K562 (cell line): ENCODE data around the gene NAPEPLD. TPM values are rescaled to one million over a fixed set of nuclear protein-coding genes. Genes with fewer than 3 reads are reported as not detected.
A peak's percentile ranks its signal among the peaks of the same experiment; 100 is the strongest.
"Not testable (repeated sequence)": the region's sequence is repeated elsewhere in the genome, so short reads cannot be mapped to it uniquely, and the experiment has no call there.

Source experiments
- ATAC-seq: fragments of 200-7000 bp; cut with Tn5 transposase; 3 replicates; pipeline ENCODE4 v1.9.1; 2020; ENCODE audit warnings: moderate library complexity
- BruUV-seq: library from RNA; stranded (reverse); fragments of 400-500 nt; replicated peaks from 2 replicates; lab custom pipeline; 2021; lab: Mats Ljungman, UMichigan
- CTCF ChIA-PET: fragments of 300-600 bp; formaldehyde crosslinking; extraction: SDS; loops from one replicate; lab custom pipeline; 2021; ENCODE audit warnings: low intra/inter-chr PET ratio; lab: Yijun Ruan, JAX
- POLR2A ChIA-PET: fragments of 300-600, 350-650 bp; sonication (Branson Sonifier 250); formaldehyde crosslinking; extraction: SDS; loops from one replicate; lab custom pipeline; 2021; ENCODE audit warnings: antibody characterized with exemption, inconsistent platforms; lab: Yijun Ruan, JAX
- DNase-seq, 4 experiments: peaks; one replicate each; pipeline versions ENCODE4 v3.0.0 to v3.0.0-alpha.2; 2011 to 2018; ENCODE audit warnings: low spot score in 3 of 4, mixed read lengths in 3 of 4; ENCODE audit errors: extremely low read depth in 1 of 4
- FAIRE-seq: peaks from 2 replicates; lab custom pipeline; 2011; peaks lifted over from hg19 to GRCh38; lab: Jason Lieb, UNC
- H2AFZ ChIP-seq: 2 replicates; pipeline ENCODE4 v1.6.0; 2011; ENCODE audit warnings: low read depth, low read length, control low read depth, inconsistent platforms
- H3K27ac ChIP-seq: fragments of 200-600 bp; 3 replicates; pipeline ENCODE4 v1.8.0; 2011; ENCODE audit warnings: low read depth, mild to moderate bottlenecking, control low read depth, inconsistent platforms, low read length, moderate library complexity, mixed read lengths; ENCODE audit errors: extremely low read depth
- H3K27me3 ChIP-seq, 2 experiments: fragments of 300-600 bp in 1 of 2; 2 replicates in 1 of 2; 3 replicates in 1 of 2; pipeline versions ENCODE4 v1.6.0 to v1.8.0; 2011; ENCODE audit warnings: inconsistent platforms in 2 of 2, low read length in 2 of 2, mild to moderate bottlenecking in 1 of 2, mixed read lengths in 1 of 2, moderate library complexity in 1 of 2; ENCODE audit not compliant: control insufficient read depth in 2 of 2, insufficient read depth in 2 of 2
- H3K36me3 ChIP-seq: fragments of 300-600 bp; 3 replicates; pipeline ENCODE4 v1.8.0; 2011; ENCODE audit warnings: mild to moderate bottlenecking, low read length, inconsistent platforms; ENCODE audit not compliant: control insufficient read depth, insufficient read depth
- H3K4me1 ChIP-seq, 2 experiments: fragments of 200-600 bp in 1 of 2; replicated peaks in 1 of 2; 2 replicates in 1 of 2; 3 replicates in 1 of 2; pipeline versions ENCODE4 v1.5.1 to v1.8.0; 2011; ENCODE audit warnings: inconsistent platforms in 2 of 2, low read length in 2 of 2, mild to moderate bottlenecking in 1 of 2, mixed read lengths in 1 of 2, moderate library complexity in 1 of 2; ENCODE audit not compliant: control insufficient read depth in 2 of 2, insufficient read depth in 2 of 2
- H3K4me2 ChIP-seq: 2 replicates; pipeline ENCODE4 v1.6.1; 2011; ENCODE audit warnings: low read length, control low read depth, inconsistent platforms, mixed read lengths; ENCODE audit not compliant: insufficient read depth
- H3K4me3 ChIP-seq: fragments of 200-600 bp; sonication (generic), shearing (Covaris generic); 2 replicates; pipeline ENCODE4 v1.5.1; 2016; ENCODE audit warnings: control low read depth, inconsistent platforms
- H3K79me2 ChIP-seq: fragments of 200-600 bp; 3 replicates; pipeline ENCODE4 v1.8.0; 2011; ENCODE audit warnings: low read length, inconsistent platforms; ENCODE audit not compliant: control insufficient read depth, insufficient read depth
- H3K9ac ChIP-seq, 2 experiments: 2 replicates each; pipeline versions ENCODE4 v1.6.0 to v1.6.1; 2011; ENCODE audit warnings: low read depth in 2 of 2, low read length in 2 of 2, control low read depth in 1 of 2, inconsistent platforms in 1 of 2, mild to moderate bottlenecking in 1 of 2, mixed read lengths in 1 of 2; ENCODE audit not compliant: insufficient read depth in 1 of 2
- H3K9me1 ChIP-seq: one replicate; pipeline ENCODE4 v1.6.0; 2011; ENCODE audit warnings: inconsistent platforms, mild to moderate bottlenecking, low read length, moderate library complexity; ENCODE audit not compliant: control insufficient read depth, insufficient read depth
- H3K9me3 ChIP-seq: replicated peaks from 2 replicates; pipeline ENCODE4 v1.5.1; 2011; ENCODE audit warnings: low read depth, low read length, inconsistent platforms; ENCODE audit not compliant: control insufficient read depth, insufficient read depth
- H4K20me1 ChIP-seq: replicated peaks from 2 replicates; pipeline ENCODE4 v1.6.1; 2011; ENCODE audit warnings: low read length, inconsistent platforms, mixed read lengths; ENCODE audit not compliant: control insufficient read depth, insufficient read depth
- ATF1 ChIP-seq, 2 experiments: fragments of 450-650 bp in 1 of 2; IDR thresholded peaks; 2 replicates each; pipeline ENCODE4 v1.6.1; 2016; ENCODE audit warnings: missing compliant biosample characterization in 1 of 2, missing genetic modification characterization in 1 of 2
- ATF7 ChIP-seq: fragments of 450-650 bp; IDR thresholded peaks from 2 replicates; pipeline ENCODE4 v1.7.1; 2014; ENCODE audit warnings: mild to moderate bottlenecking, moderate library complexity
- C11orf30 ChIP-seq: fragments of 450-650 bp; IDR thresholded peaks from 2 replicates; pipeline ENCODE4 v1.6.1; 2016; ENCODE audit warnings: low read depth, mild to moderate bottlenecking
- CBFA2T2 ChIP-seq: fragments of 450-650 bp; conservative IDR thresholded peaks from 2 replicates; pipeline ENCODE4 v1.6.1; 2017; ENCODE audit warnings: mild to moderate bottlenecking
- CREM ChIP-seq: IDR thresholded peaks from 2 replicates; pipeline ENCODE4 v1.6.1; 2014; ENCODE audit warnings: antibody characterized with exemption, low read depth
- DPF2 ChIP-seq: fragments of 450-650 bp; IDR thresholded peaks from 2 replicates; pipeline ENCODE4 v1.6.1; 2016
- EP300 ChIP-seq: IDR thresholded peaks from 2 replicates; pipeline ENCODE4 v1.6.1; 2012; ENCODE audit warnings: low read length, improper control_type of control experiment
- FOXK2 ChIP-seq, 2 experiments: fragments of 450-650 bp; IDR thresholded peaks in 1 of 2; conservative IDR thresholded peaks in 1 of 2; 2 replicates each; pipeline ENCODE4 v1.6.1; 2016; ENCODE audit warnings: low read depth in 2 of 2, mild to moderate bottlenecking in 1 of 2
- JUND ChIP-seq, 2 experiments: IDR thresholded peaks; 2 replicates in 1 of 2; 3 replicates in 1 of 2; pipeline ENCODE4 v1.6.1; 2011; ENCODE audit warnings: borderline replicate concordance in 2 of 2, low read depth in 2 of 2, low read length in 2 of 2, improper control_type of control experiment in 1 of 2, missing biosample characterization in 1 of 2, missing genetic modification characterization in 1 of 2, missing genetic modification reagents in 1 of 2
- KLF16 ChIP-seq: IDR thresholded peaks from 2 replicates; pipeline ENCODE4 v1.6.1; 2016; ENCODE audit warnings: antibody characterized with exemption
- LEF1 ChIP-seq: fragments of 450-650 bp; IDR thresholded peaks from 2 replicates; pipeline ENCODE4 v1.6.1; 2016; ENCODE audit warnings: mild to moderate bottlenecking
- MAFG ChIP-seq: fragments of 450-650 bp; conservative IDR thresholded peaks from 2 replicates; pipeline ENCODE4 v1.6.1; 2016; ENCODE audit warnings: missing genetic modification characterization, missing compliant biosample characterization
- MTA2 ChIP-seq: fragments of 450-650 bp; IDR thresholded peaks from 2 replicates; pipeline ENCODE4 v1.6.1; 2016; ENCODE audit warnings: low read depth
- NCOR1 ChIP-seq: fragments of 450-650 bp; IDR thresholded peaks from 2 replicates; pipeline ENCODE4 v1.6.1; 2016; ENCODE audit warnings: mild to moderate bottlenecking, moderate library complexity
- NFRKB ChIP-seq: fragments of 450-650 bp; IDR thresholded peaks from 2 replicates; pipeline ENCODE4 v1.6.1; 2016; ENCODE audit warnings: low read depth
- NR4A1 ChIP-seq, 2 experiments: fragments of 250-450 bp in 1 of 2; fragments of 450-650 bp in 1 of 2; sonication (Bioruptor Pico) in 1 of 2; IDR thresholded peaks; 2 replicates each; pipeline versions ENCODE4 v1.4.0 to v1.6.1; 2016 to 2020; ENCODE audit warnings: mild to moderate bottlenecking in 2 of 2, missing compliant biosample characterization in 1 of 2, missing genetic modification characterization in 1 of 2, moderate library complexity in 1 of 2
- SMARCA4 ChIP-seq: fragments of 450-650 bp; IDR thresholded peaks from 2 replicates; pipeline ENCODE4 v1.6.1; 2016
- SMARCC2 ChIP-seq: fragments of 450-650 bp; IDR thresholded peaks from 2 replicates; pipeline ENCODE4 v1.6.1; 2017; ENCODE audit warnings: antibody characterized with exemption, moderate library complexity, mild to moderate bottlenecking, low read depth
- TCF3 ChIP-seq: sonication (generic); formaldehyde crosslinking; IDR thresholded peaks from 2 replicates; pipeline ENCODE4 v1.4.0; 2020; ENCODE audit warnings: mild to moderate bottlenecking, missing genetic modification reagents
- TEAD4 ChIP-seq, 2 experiments: sonication (generic) in 1 of 2; formaldehyde crosslinking in 1 of 2; IDR thresholded peaks; 2 replicates each; pipeline versions ENCODE4 v1.6.1 to v1.8.0; 2012 to 2022; ENCODE audit warnings: borderline replicate concordance in 1 of 2, inconsistent platforms in 1 of 2, low read length in 1 of 2, mild to moderate bottlenecking in 1 of 2, missing genetic modification reagents in 1 of 2
- ZBTB7A ChIP-seq: IDR thresholded peaks from 2 replicates; pipeline ENCODE4 v1.6.1; 2011; ENCODE audit warnings: low read depth, mild to moderate bottlenecking, low read length, moderate library complexity, borderline replicate concordance; ENCODE audit not compliant: control insufficient read depth
- ZFX ChIP-seq: sonication (generic); formaldehyde crosslinking; IDR thresholded peaks from 2 replicates; pipeline ENCODE4 v1.8.0; 2022; ENCODE audit warnings: mild to moderate bottlenecking, missing genetic modification reagents, moderate library complexity
- ZNF175 ChIP-seq: fragments of 200-800 bp; sonication (Bioruptor generic); IDR thresholded peaks from 2 replicates; pipeline ENCODE4 v1.6.1; 2016; ENCODE audit warnings: low read depth, mild to moderate bottlenecking, missing genetic modification characterization, missing compliant biosample characterization
- ZNF589 ChIP-seq: fragments of 200-800 bp; sonication (Bioruptor generic); IDR thresholded peaks from 2 replicates; pipeline ENCODE4 v1.6.1; 2016; ENCODE audit warnings: low read depth, missing genetic modification characterization, missing compliant biosample characterization
- WGBS: fragments of 100-300 bp; shearing (Covaris generic); methylation state at CpG from one replicate; pipeline ENCODE4 v1.1.6; 2016; ENCODE audit warnings: low coverage, mixed read lengths; ENCODE audit not compliant: insufficient coverage; ENCODE audit errors: missing lambda C conversion rate; 5-methylcytosine and 5-hydroxymethylcytosine counted together
- in situ Hi-C: fragments of 300-500 bp; cut with MboI; formaldehyde crosslinking; loops from 4 replicates; pipeline ENCODE4 v1.15.0; 2018; ENCODE audit warnings: inconsistent platforms, mixed read lengths
- intact Hi-C: fragments of 100-400 bp; cut with micrococcal nuclease; formaldehyde crosslinking; loops from 2 replicates; pipeline ENCODE4 v1.14.2; 2022
- polyA plus RNA-seq, 8 experiments: library from polyadenylated mRNA; depleted of rRNA in 4 of 8; stranded (reverse) in 5 of 8; unstranded in 3 of 8; fragments of >200 nt; fragmentation: Nextera tagmentation in 2 of 8; fragmentation: Illumina TruSeq in 1 of 8; extraction: Ambion mirVana in 2 of 8; extraction: Trizol in 1 of 8; gene quantifications; 2 replicates each; pipeline versions ENCODE4 v1.2.1 to v1.2.3, GENCODE V29; 2011 to 2014; ENCODE audit warnings: inconsistent platforms in 1 of 8, missing spikeins in 1 of 8
- total RNA-seq, 7 experiments: library from RNA; depleted of rRNA in 6 of 7; stranded (reverse); fragments of >200 nt in 6 of 7; fragmentation: Illumina TruSeq in 2 of 7; extraction: Trizol in 2 of 7; gene quantifications; 2 replicates each; pipeline versions ENCODE4 v1.2.1 to v1.2.3, GENCODE V29; 2011 to 2021; ENCODE audit warnings: low replicate concordance in 1 of 7

The NAPEPLD gene
- total and polyA plus RNA-seq, 9 of the 15 experiments (the other 6 are each of a cell fraction or from before 2014, with no cell fraction given): 3.2 to 11.0 (median 7.5) TPM

GRCh38 chr7:103151993-103152676 is 3.2 kb upstream of the NAPEPLD start:
- H3K27me3 ChIP-seq; CTCF ChIA-PET; H3K9me3 ChIP-seq; H3K36me3 ChIP-seq; in situ Hi-C loops; intact Hi-C loops; H3K9me1 ChIP-seq; BruUV-seq; ATAC-seq; H3K4me3 ChIP-seq; H4K20me1 ChIP-seq; TF ChIP-seq TEAD4 (CRISPR knock-in tag; IDR thresholded peaks at IDR 0.05; ENCODE audit: borderline replicate concordance); NR4A1 (CRISPR knock-in tag; IDR thresholded peaks at IDR 0.05); ATF1 (CRISPR knock-in tag; IDR thresholded peaks at IDR 0.05): not testable (repeated sequence)
- FAIRE-seq (peak; percentile 26), DNase-seq (peak in 1 of 4 experiments; percentile 41)
- WGBS: 19% methylated on average over 8 of the region's 8 CpGs
- Histone ChIP-seq H3K9ac (peak overlapping the region in 1 of 2 experiments; percentile 28; a peak in 2 of 4 replicates), H2AFZ (peak overlapping the region; percentile 83), H3K27ac (peak overlapping the region; percentile 71), H3K79me2 (peaks cover 18% of the 10 kb centered on the region), H3K4me1 (peaks cover 22 to 31% of the 10 kb centered on the region in 2 experiments), H3K4me2 (peak overlapping the region; percentile 56; the same call in 1 of the 2 replicates)
- POLR2A ChIA-PET: interaction anchor here (0.6 to 1.7 kb wide), 2 partner anchors 11 to 1935 kb away, joined by 3 to 5 read pairs; no protein-coding TSS in a partner anchor
- TF ChIP-seq CREM (peak; percentile 78), LEF1 (peak; percentile 75), C11orf30 (peak; percentile 83), MAFG (tag) (peak; percentile 60), TEAD4 (IDR thresholded peaks at IDR 0.05; ENCODE audit: low read length) (peak; percentile 45; the same call in 1 of the 2 replicates), CBFA2T2 (peak; percentile 60), DPF2 (peak; percentile 82), ZNF589 (peak; percentile 42; the same call in 1 of the 2 replicates), FOXK2 (conservative IDR thresholded peaks at IDR 0.05 in 1 of 2, IDR thresholded peaks at IDR 0.05 in 1 of 2; ENCODE audit: low read depth in 2 of 2) (0 out of 4 replicates have a peak, but pooled peaks of 1 of the 2 experiments have one; percentile 24), NFRKB (peak; percentile 46; the same call in 1 of the 2 replicates), NR4A1 (tag; IDR thresholded peaks at IDR 0.05) (peak; percentile 52; the same call in 1 of the 2 replicates), KLF16 (0 out of 2 replicates have a peak, but pooled peaks have one; percentile 10), ZNF175 (CRISPR knock-in tag) (0 out of 2 replicates have a peak, but pooled peaks have one; percentile 1), ZFX (CRISPR knock-in tag) (peak; percentile 60), EP300 (peak; percentile 47), MTA2 (peak; percentile 51; the same call in 1 of the 2 replicates), SMARCA4 (peak; percentile 78), TCF3 (CRISPR knock-in tag) (peak; percentile 61), NCOR1 (peak; percentile 48; the same call in 1 of the 2 replicates), JUND (IDR thresholded peaks at IDR 0.05; ENCODE audit: borderline replicate concordance, low read depth, low read length) (0 out of 2 replicates have a peak, but pooled peaks have one; percentile 39), JUND (tag; IDR thresholded peaks at IDR 0.05; ENCODE audit: borderline replicate concordance, low read depth, low read length) (peak; percentile 63; the same call in 1 of the 3 replicates), ATF1 (tag; IDR thresholded peaks at IDR 0.05) (peak; percentile 61; the same call in 1 of the 2 replicates), ATF7 (peak; percentile 93), ZBTB7A (peak; percentile 41; the same call in 1 of the 2 replicates), SMARCC2 (0 out of 2 replicates have a peak, but pooled peaks have one; percentile 17)
